GM12878 (cell line): ENCODE measurements around the gene AKAP1.

Experiments used
- BCL11A ChIP-seq: IDR thresholded peaks from 2 replicates; pipeline ENCODE4 v1.6.1; 2011; ENCODE audit warnings: low read depth, low read length
- CEBPB ChIP-seq, 2 experiments: fragments of 150-350 bp in 1 of 2; IDR thresholded peaks; 2 replicates each; pipeline ENCODE4 v1.6.1; 2012 to 2014; ENCODE audit warnings: low read depth in 2 of 2, low read length in 2 of 2, borderline replicate concordance in 1 of 2, inconsistent platforms in 1 of 2
- CREM ChIP-seq: IDR thresholded peaks from 2 replicates; pipeline ENCODE4 v1.6.1; 2014; ENCODE audit warnings: antibody characterized with exemption, low read depth
- HDAC2 ChIP-seq: fragments of 200-600 bp; sonication (generic); IDR thresholded peaks from 2 replicates; pipeline ENCODE4 v1.6.1; 2017
- KLF5 ChIP-seq: fragments of 450-650 bp; IDR thresholded peaks from 2 replicates; pipeline ENCODE4 v1.6.1; 2014; ENCODE audit warnings: mild to moderate bottlenecking; ENCODE audit not compliant: partially characterized antibody
- NR2C2 ChIP-seq: IDR thresholded peaks from 2 replicates; pipeline ENCODE4 v1.6.1; 2011; ENCODE audit warnings: borderline replicate concordance, low read depth; ENCODE audit not compliant: control insufficient read depth, insufficient read length
- POLR2A ChIP-seq: IDR thresholded peaks from 2 replicates; pipeline ENCODE4 v1.6.1; 2011; ENCODE audit warnings: low read depth, mild to moderate bottlenecking, low read length
- POLR2AphosphoS5 ChIP-seq: IDR thresholded peaks from 2 replicates; pipeline ENCODE4 v1.6.1; 2011; ENCODE audit warnings: mild to moderate bottlenecking, low read length, inconsistent platforms
- SIN3A ChIP-seq: IDR thresholded peaks from 2 replicates; pipeline ENCODE4 v1.6.1; 2012; ENCODE audit warnings: low read depth, low read length, improper control_type of control experiment
- TF ChIP-seq, protein P1 (sequence below), 3 experiments: IDR thresholded peaks in 2 of 3; conservative IDR thresholded peaks in 1 of 3; 2 replicates each; pipeline ENCODE4 v1.5.1; 2011; ENCODE audit warnings: low read depth in 3 of 3, low read length in 3 of 3, mild to moderate bottlenecking in 3 of 3, control low read depth in 2 of 3, moderate library complexity in 2 of 3, inconsistent platforms in 1 of 3, mixed read lengths in 1 of 3; ENCODE audit not compliant: control insufficient read depth in 2 of 3, insufficient read depth in 1 of 3; ENCODE audit errors: extremely low read depth in 1 of 3
- TF ChIP-seq, protein P2 (sequence below): IDR thresholded peaks from 2 replicates; pipeline ENCODE4 v1.6.1; 2011; ENCODE audit warnings: low read depth, mild to moderate bottlenecking, low read length, moderate library complexity, borderline replicate concordance; ENCODE audit errors: extremely low read depth

DNA sequence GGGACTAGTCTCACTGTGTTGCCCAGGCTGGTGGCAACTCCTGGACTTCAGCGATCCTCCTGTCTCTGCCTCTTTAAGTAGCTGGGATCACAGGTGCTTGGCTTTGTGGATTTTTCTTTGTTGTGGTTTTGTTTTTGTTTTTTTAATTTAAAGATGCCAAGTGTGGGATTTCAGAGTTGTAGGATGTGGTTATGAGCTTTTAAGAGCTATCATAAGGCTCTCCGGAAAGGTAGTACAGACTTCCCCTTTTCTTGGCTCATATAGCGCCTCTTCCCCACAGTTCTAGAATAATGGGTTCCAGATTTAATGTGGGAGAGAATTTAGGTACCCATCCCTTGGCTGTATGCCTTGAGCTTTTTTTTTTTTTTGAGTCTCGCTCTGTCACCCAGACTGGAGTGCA is 17.1 kb downstream of the AKAP1 start:
- TF ChIP-seq POLR2A (no peak), NR2C2 (no peak), BCL11A (no peak), CREM (no peak), KLF5 (no peak), HDAC2 (no peak), CEBPB (IDR thresholded peaks at IDR 0.05; ENCODE audit: borderline replicate concordance in 1 of 2, low read depth in 2 of 2, low read length in 2 of 2) (no peak), SIN3A (no peak), POLR2AphosphoS5 (no peak)
- TF ChIP-seq, protein P1, sequence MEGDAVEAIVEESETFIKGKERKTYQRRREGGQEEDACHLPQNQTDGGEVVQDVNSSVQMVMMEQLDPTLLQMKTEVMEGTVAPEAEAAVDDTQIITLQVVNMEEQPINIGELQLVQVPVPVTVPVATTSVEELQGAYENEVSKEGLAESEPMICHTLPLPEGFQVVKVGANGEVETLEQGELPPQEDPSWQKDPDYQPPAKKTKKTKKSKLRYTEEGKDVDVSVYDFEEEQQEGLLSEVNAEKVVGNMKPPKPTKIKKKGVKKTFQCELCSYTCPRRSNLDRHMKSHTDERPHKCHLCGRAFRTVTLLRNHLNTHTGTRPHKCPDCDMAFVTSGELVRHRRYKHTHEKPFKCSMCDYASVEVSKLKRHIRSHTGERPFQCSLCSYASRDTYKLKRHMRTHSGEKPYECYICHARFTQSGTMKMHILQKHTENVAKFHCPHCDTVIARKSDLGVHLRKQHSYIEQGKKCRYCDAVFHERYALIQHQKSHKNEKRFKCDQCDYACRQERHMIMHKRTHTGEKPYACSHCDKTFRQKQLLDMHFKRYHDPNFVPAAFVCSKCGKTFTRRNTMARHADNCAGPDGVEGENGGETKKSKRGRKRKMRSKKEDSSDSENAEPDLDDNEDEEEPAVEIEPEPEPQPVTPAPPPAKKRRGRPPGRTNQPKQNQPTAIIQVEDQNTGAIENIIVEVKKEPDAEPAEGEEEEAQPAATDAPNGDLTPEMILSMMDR (IDR thresholded peaks at IDR 0.05 in 2 of 3, conservative IDR thresholded peaks at IDR 0.05 in 1 of 3; ENCODE audit: control insufficient read depth in 2 of 3, extremely low read depth in 1 of 3, insufficient read depth in 1 of 3, low read depth in 3 of 3, low read length in 3 of 3) = no peak
- TF ChIP-seq, protein P2, sequence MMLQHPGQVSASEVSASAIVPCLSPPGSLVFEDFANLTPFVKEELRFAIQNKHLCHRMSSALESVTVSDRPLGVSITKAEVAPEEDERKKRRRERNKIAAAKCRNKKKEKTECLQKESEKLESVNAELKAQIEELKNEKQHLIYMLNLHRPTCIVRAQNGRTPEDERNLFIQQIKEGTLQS = no peak
